ENCODE data around the gene EFEMP2.
A peak's percentile ranks its signal among the peaks of the same experiment; 100 is the strongest.

EFEMP2 gene

GRCh38 chr11:65861533-65862183, 10.9 kb downstream of the EFEMP2 start:
- Histone ChIP-seq H3K4me2 (peak overlapping the region; percentile 87), H4K20me1 (ENCODE audit: insufficient read depth) (peaks cover 2% of the 10 kb centered on the region), H3K79me2 (ENCODE audit: insufficient read depth, low read depth) (peaks cover 34% of the 10 kb centered on the region), H2AFZ (ENCODE audit: low read depth) (no peak overlapping the region), H3K27ac (no peak overlapping the region; the same call in 1 of the 2 replicates), H3K4me1 (ENCODE audit: low read depth, poor library complexity, severe bottlenecking) (peaks cover 20% of the 10 kb centered on the region), H3K9ac (peak overlapping the region; percentile 81; the same call in 1 of the 2 replicates), H3K4me3 (IDR thresholded peaks at IDR 0.05; ENCODE audit: insufficient read depth, low read depth, low read length) (no peak overlapping the region), H3K27me3 (ENCODE audit: insufficient read depth, low read depth) (no peaks in the 10 kb centered on the region), H3K36me3 (ENCODE audit: insufficient read depth) (no peaks in the 10 kb centered on the region)
- TF ChIP-seq CTCF (conservative IDR thresholded peaks at IDR 0.05; ENCODE audit: low read depth, low read length), result no peak

GRCh38 chr11:65861165-65861505, 11.5 kb downstream of the EFEMP2 start:
- Histone ChIP-seq H3K4me3 (IDR thresholded peaks at IDR 0.05; ENCODE audit: insufficient read depth, low read depth, low read length) (no peak overlapping the region), H3K4me1 (ENCODE audit: low read depth, poor library complexity, severe bottlenecking) (peaks cover 25% of the 10 kb centered on the region), H3K9ac (peak overlapping the region; percentile 81), H3K36me3 (ENCODE audit: insufficient read depth) (no peaks in the 10 kb centered on the region; the same call in 1 of the 2 replicates), H3K27me3 (ENCODE audit: insufficient read depth, low read depth) (no peaks in the 10 kb centered on the region), H4K20me1 (ENCODE audit: insufficient read depth) (peaks cover 7% of the 10 kb centered on the region), H3K79me2 (ENCODE audit: insufficient read depth, low read depth) (peaks cover 39% of the 10 kb centered on the region), H3K27ac (peak overlapping the region; percentile 82), H3K4me2 (peak overlapping the region; percentile 87), H2AFZ (ENCODE audit: low read depth) (peak overlapping the region; percentile 55; the same call in 1 of the 2 replicates)
- TF ChIP-seq CTCF (conservative IDR thresholded peaks at IDR 0.05; ENCODE audit: low read depth, low read length), result no peak

- TF ChIP-seq CTCF (conservative IDR thresholded peaks at IDR 0.05; ENCODE audit: low read depth, low read length), result peak; percentile 88
- peak within 1 kb of the TSS; percentile 87 for H3K4me2 ChIP-seq
- peak within 1 kb of the TSS; percentile 82 for H3K27ac ChIP-seq
- H3K79me2 ChIP-seq (ENCODE audit: insufficient read depth, low read depth), result peaks cover 45% of the 10 kb centered on the region
- peak within 1 kb of the TSS; percentile 81 for H3K9ac ChIP-seq
- H3K4me1 ChIP-seq (ENCODE audit: low read depth, poor library complexity, severe bottlenecking), result peaks cover 32% of the 10 kb centered on the region
- peaks cover 4% of the 10 kb centered on the region; the same call in 1 of the 2 replicates for H3K36me3 ChIP-seq (ENCODE audit: insufficient read depth)
- H2AFZ ChIP-seq (ENCODE audit: low read depth), result peak within 1 kb of the TSS; percentile 55
- H3K27me3 ChIP-seq (ENCODE audit: insufficient read depth, low read depth), result no peaks in the 10 kb centered on the region
- H3K4me3 ChIP-seq (IDR thresholded peaks at IDR 0.05; ENCODE audit: insufficient read depth, low read depth, low read length), result no peak within 1 kb of the TSS
- H4K20me1 ChIP-seq (ENCODE audit: insufficient read depth), result peaks cover 10% of the 10 kb centered on the region
Observed at GRCh38 chr11:65860278-65861164, 12.1 kb downstream of the EFEMP2 start, which contains the start of gene MUS81. MUS81 (plus strand) TSS chr11:65860433; CDS start chr11:65860754, 321 bp downstream.

- H3K27ac ChIP-seq, result peak overlapping the region; percentile 82
- TF ChIP-seq CTCF (conservative IDR thresholded peaks at IDR 0.05; ENCODE audit: low read depth, low read length), result no peak
- H3K4me3 ChIP-seq (IDR thresholded peaks at IDR 0.05; ENCODE audit: insufficient read depth, low read depth, low read length), result no peak overlapping the region
- peaks cover 34% of the 10 kb centered on the region for H3K4me1 ChIP-seq (ENCODE audit: low read depth, poor library complexity, severe bottlenecking)
- H3K36me3 ChIP-seq (ENCODE audit: insufficient read depth), result peaks cover 9% of the 10 kb centered on the region; the same call in 1 of the 2 replicates
- peaks cover 10% of the 10 kb centered on the region for H4K20me1 ChIP-seq (ENCODE audit: insufficient read depth)
- peak overlapping the region; percentile 87 for H3K4me2 ChIP-seq
- no peaks in the 10 kb centered on the region for H3K27me3 ChIP-seq (ENCODE audit: insufficient read depth, low read depth)
- peak overlapping the region; percentile 81 for H3K9ac ChIP-seq
- H2AFZ ChIP-seq (ENCODE audit: low read depth), result peak overlapping the region; percentile 55; the same call in 1 of the 2 replicates
- peaks cover 52% of the 10 kb centered on the region for H3K79me2 ChIP-seq (ENCODE audit: insufficient read depth, low read depth)
Observed at GRCh38 chr11:65859812-65860277, 12.8 kb downstream of the EFEMP2 start.
